OCI-LY1 (cell line): ENCODE data around the gene ADIRF.
"Not testable (repeated sequence)": the region's sequence is repeated elsewhere in the genome, so short reads cannot be mapped to it uniquely, and the experiment has no call there.

ENCODE experiments used
- H2AFZ ChIP-seq: fragments of 200-600 bp; sonication (generic), shearing (Covaris generic); 2 replicates; pipeline ENCODE4 v1.6.0; 2014; ENCODE audit warnings: antibody characterized with exemption, mild to moderate bottlenecking, low read length
- H3F3A ChIP-seq: fragments of 200-600 bp; sonication (generic), shearing (Covaris generic); 2 replicates; pipeline ENCODE4 v1.6.0; 2014; ENCODE audit warnings: mild to moderate bottlenecking, antibody characterized with exemption, low read length, moderate library complexity; ENCODE audit not compliant: insufficient read depth
- H3K27ac ChIP-seq: fragments of 200-600 bp; sonication (generic); 2 replicates; pipeline ENCODE4 v1.5.1; 2014; ENCODE audit warnings: low read length, mixed run types, mild to moderate bottlenecking, low read depth; ENCODE audit not compliant: poor library complexity, severe bottlenecking
- H3K27me3 ChIP-seq: fragments of 200-600 bp; sonication (generic); 2 replicates; pipeline ENCODE4 v1.6.0; 2014; ENCODE audit warnings: antibody characterized with exemption, mild to moderate bottlenecking, low read length, moderate library complexity; ENCODE audit not compliant: insufficient read depth
- H3K36me3 ChIP-seq: fragments of 200-600 bp; sonication (generic); 2 replicates; pipeline ENCODE4 v1.6.1; 2014; ENCODE audit warnings: mild to moderate bottlenecking, antibody characterized with exemption, low read length, moderate library complexity, mixed read lengths; ENCODE audit not compliant: insufficient read depth
- H3K4me1 ChIP-seq: fragments of 200-600 bp; sonication (generic); 2 replicates; pipeline ENCODE4 v1.5.1; 2014; ENCODE audit warnings: mild to moderate bottlenecking, low read length, moderate library complexity; ENCODE audit not compliant: insufficient read depth, severe bottlenecking
- H3K4me2 ChIP-seq: fragments of 200-600 bp; sonication (generic), shearing (Covaris generic); 2 replicates; pipeline ENCODE4 v1.6.1; 2014; ENCODE audit warnings: low read length
- H3K4me3 ChIP-seq: fragments of 200-600 bp; sonication (generic); 2 replicates; pipeline ENCODE4 v1.5.1; 2014; ENCODE audit warnings: low read length, low read depth, mild to moderate bottlenecking, mixed read lengths; ENCODE audit not compliant: poor library complexity, severe bottlenecking
- H3K79me2 ChIP-seq: fragments of 200-600 bp; shearing (Covaris generic); 2 replicates; pipeline ENCODE4 v1.6.1; 2016; ENCODE audit warnings: mixed run types, low read length, mixed read lengths; ENCODE audit not compliant: insufficient read depth
- H3K9ac ChIP-seq: fragments of 200-600 bp; sonication (generic), shearing (Covaris generic); 2 replicates; pipeline ENCODE4 v1.6.1; 2014; ENCODE audit warnings: mild to moderate bottlenecking, low read length, mixed read lengths
- H3K9me2 ChIP-seq: fragments of 200-600 bp; sonication (generic), shearing (Covaris generic); 2 replicates; pipeline ENCODE4 v1.6.1; 2014; ENCODE audit warnings: low read depth, mild to moderate bottlenecking, low read length, mixed read lengths
- H3K9me3 ChIP-seq: fragments of 200-600 bp; shearing (Covaris generic); 2 replicates; pipeline ENCODE4 v1.6.1; 2014; ENCODE audit warnings: low read length, mixed read lengths
- H4K20me1 ChIP-seq: fragments of 200-600 bp; sonication (generic), shearing (Covaris generic); 2 replicates; pipeline ENCODE4 v1.6.0; 2016; ENCODE audit warnings: mild to moderate bottlenecking, low read length; ENCODE audit not compliant: insufficient read depth
- CTCF ChIP-seq: fragments of 200-600 bp; sonication (generic), shearing (Covaris generic); IDR thresholded peaks from 2 replicates; pipeline ENCODE4 v1.5.1; 2017; ENCODE audit warnings: mild to moderate bottlenecking, antibody characterized with exemption, low read length, moderate library complexity, mixed read lengths
- EZH2 ChIP-seq: fragments of 200-600 bp; sonication (generic), shearing (Covaris generic); IDR thresholded peaks from 2 replicates; pipeline ENCODE4 v1.8.0; 2017; ENCODE audit warnings: borderline replicate concordance, mixed run types, mild to moderate bottlenecking, antibody characterized with exemption, low read length, moderate library complexity, mixed read lengths

ADIRF gene

DNA sequence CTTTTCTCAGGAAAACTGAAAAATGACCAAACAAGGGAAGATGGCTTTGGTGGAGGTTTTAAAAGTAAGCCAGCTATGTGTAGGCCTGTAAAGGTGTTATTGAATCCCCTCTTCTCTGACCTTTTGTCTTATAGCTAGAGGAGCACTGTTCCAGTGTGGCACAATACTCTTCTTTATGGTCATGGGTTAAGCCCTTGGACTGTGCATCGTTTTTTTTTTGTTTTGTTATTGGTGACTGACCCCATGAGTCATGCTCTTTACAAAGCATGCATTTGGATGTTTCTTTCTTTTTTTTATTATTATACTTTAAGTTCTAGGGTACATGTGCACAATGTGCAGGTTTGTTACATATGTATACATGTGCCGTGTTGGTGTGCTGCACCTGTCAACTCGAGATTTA lies 32.2 kb downstream of the ADIRF start:
- Histone ChIP-seq H3K4me1 (no peaks in the 10 kb centered on the region), H3K27ac (no peak overlapping the region), H3K27me3 (no peaks in the 10 kb centered on the region), H3K4me3 (no peak overlapping the region), H4K20me1 (no peaks in the 10 kb centered on the region), H3K79me2 (no peaks in the 10 kb centered on the region), H3K9me3 (no peaks in the 10 kb centered on the region), H3K36me3 (no peaks in the 10 kb centered on the region), H3K4me2 (no peak overlapping the region), H2AFZ (no peak overlapping the region), H3K9ac (no peak overlapping the region), H3K9me2 (no peaks in the 10 kb centered on the region), H3F3A (no peaks in the 10 kb centered on the region)
- TF ChIP-seq CTCF (no peak), EZH2 (no peak)

GRCh38 chr10:87007124-87007523 lies 38.8 kb downstream of the ADIRF start:
- H3K79me2 ChIP-seq, H3K4me2 ChIP-seq, H3K4me3 ChIP-seq, H4K20me1 ChIP-seq, H2AFZ ChIP-seq, H3K9me3 ChIP-seq, H3K9ac ChIP-seq, H3K27ac ChIP-seq, H3K27me3 ChIP-seq, H3F3A ChIP-seq, H3K4me1 ChIP-seq, H3K9me2 ChIP-seq, H3K36me3 ChIP-seq: not testable (repeated sequence)

DNA sequence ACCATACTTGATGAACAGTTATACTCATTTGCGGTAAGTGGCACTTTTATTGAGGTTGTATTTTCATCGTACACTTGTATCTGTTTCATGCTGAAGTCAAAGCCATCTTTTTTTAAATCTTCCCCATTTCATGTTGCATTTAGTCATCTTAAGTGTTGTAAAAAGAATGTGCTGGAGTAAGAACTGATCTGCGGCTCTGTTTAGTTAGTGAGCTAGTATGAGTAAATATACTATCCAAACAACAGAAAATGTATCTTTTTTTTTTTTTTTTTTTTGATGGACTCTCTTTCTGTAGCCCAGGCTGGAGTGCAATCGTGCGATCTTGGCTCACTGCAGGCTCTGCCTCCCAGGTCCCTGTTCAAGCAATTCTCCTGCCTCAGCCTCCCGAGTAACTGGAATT lies 39.4 kb downstream of the ADIRF start:
- H3K4me1 ChIP-seq, H3F3A ChIP-seq, H3K79me2 ChIP-seq, H3K9me3 ChIP-seq, H3K9me2 ChIP-seq, H3K27ac ChIP-seq, H3K4me3 ChIP-seq, H4K20me1 ChIP-seq, H3K36me3 ChIP-seq, H3K9ac ChIP-seq, H3K27me3 ChIP-seq, H3K4me2 ChIP-seq, H2AFZ ChIP-seq: not testable (repeated sequence)

- not testable (repeated sequence) for H3K4me2 ChIP-seq, H3K9ac ChIP-seq, H3K9me2 ChIP-seq, H3K27me3 ChIP-seq, H2AFZ ChIP-seq, H3K9me3 ChIP-seq, H3F3A ChIP-seq, H3K4me3 ChIP-seq, H3K36me3 ChIP-seq, H3K4me1 ChIP-seq, H3K79me2 ChIP-seq, H4K20me1 ChIP-seq, H3K27ac ChIP-seq
Observed at GRCh38 chr10:87008303-87008702, 40.0 kb downstream of the ADIRF start.

DNA sequence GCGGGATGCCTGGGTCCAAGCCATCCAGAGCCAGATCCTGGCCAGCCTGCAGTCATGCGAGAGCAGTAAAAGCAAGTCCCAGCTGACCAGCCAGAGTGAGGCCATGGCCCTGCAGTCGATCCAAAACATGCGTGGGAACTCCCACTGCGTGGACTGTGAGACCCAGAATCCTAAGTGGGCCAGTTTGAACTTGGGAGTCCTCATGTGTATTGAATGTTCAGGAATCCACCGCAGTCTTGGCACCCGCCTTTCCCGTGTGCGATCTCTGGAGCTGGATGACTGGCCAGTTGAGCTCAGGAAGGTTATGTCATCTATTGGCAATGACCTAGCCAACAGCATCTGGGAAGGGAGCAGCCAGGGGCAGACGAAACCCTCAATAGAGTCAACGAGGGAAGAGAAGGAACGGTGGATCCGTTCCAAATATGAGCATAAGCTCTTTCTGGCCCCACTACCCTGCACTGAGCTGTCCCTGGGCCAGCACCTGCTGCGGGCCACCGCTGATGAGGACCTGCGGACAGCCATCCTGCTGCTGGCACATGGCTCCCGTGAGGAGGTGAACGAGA lies 40.9 kb downstream of the ADIRF start:
- not testable (repeated sequence) for H3K27me3 ChIP-seq, H3K36me3 ChIP-seq, H3K79me2 ChIP-seq, H4K20me1 ChIP-seq, H3K4me2 ChIP-seq, H3K4me1 ChIP-seq, H3F3A ChIP-seq, H3K9me2 ChIP-seq, H2AFZ ChIP-seq, H3K27ac ChIP-seq, H3K9ac ChIP-seq, H3K4me3 ChIP-seq, H3K9me3 ChIP-seq

- not testable (repeated sequence) for H2AFZ ChIP-seq, H3K27me3 ChIP-seq, H3K9me3 ChIP-seq, H3K4me3 ChIP-seq, H3K79me2 ChIP-seq, H3K4me1 ChIP-seq, H3K9me2 ChIP-seq, H4K20me1 ChIP-seq, H3K27ac ChIP-seq, H3F3A ChIP-seq, H3K4me2 ChIP-seq, H3K36me3 ChIP-seq, H3K9ac ChIP-seq
Observed at GRCh38 chr10:87013528-87013927, 45.2 kb downstream of the ADIRF start.

DNA sequence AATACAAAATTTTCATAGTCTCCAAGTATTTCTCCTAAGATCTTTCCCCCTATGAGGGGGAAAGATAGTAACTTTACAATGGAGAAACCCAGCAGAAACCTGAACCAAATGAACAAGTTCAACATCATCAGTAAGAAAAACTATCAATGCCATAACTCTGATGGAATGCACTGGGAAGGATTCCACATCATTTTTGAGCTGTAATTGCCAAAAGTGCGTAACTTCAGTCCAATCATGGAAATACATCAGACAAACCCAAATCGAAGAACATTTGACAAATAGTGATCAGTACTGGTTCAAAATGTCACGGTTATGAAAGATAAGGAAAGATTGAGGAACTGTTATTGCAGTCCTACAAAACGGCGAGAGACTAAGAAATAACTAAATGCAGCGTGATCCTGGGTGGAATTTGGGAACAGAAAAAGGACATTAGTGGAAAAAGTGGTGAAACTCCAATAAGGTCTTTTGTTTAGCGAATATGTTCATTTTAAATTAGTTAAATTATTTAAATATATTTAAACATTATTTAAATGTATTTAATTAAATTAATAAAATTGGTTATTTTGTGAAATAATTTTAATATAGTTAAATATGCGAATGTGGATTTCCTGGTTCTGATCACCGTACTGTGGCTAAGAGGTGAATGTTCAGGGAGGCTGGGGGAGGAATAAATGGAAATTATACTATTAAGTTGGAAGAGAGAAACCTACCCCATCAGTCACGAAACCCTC lies 46.9 kb downstream of the ADIRF start:
- H3K9me3 ChIP-seq, H3K27me3 ChIP-seq, H2AFZ ChIP-seq, H3K9me2 ChIP-seq, H3K27ac ChIP-seq, H4K20me1 ChIP-seq, H3K4me1 ChIP-seq, H3K79me2 ChIP-seq, H3K4me3 ChIP-seq, H3K9ac ChIP-seq, H3K4me2 ChIP-seq, H3F3A ChIP-seq, H3K36me3 ChIP-seq: not testable (repeated sequence)
